GM23338 (cell line): ENCODE measurements around the gene HERC5. TPM values are rescaled to one million over a fixed set of nuclear protein-coding genes. Genes with fewer than 3 reads are reported as not detected.
"Not testable (repeated sequence)": the region's sequence is repeated elsewhere in the genome, so short reads cannot be mapped to it uniquely, and the experiment has no call there.

ENCODE experiments used
- ATAC-seq: fragments of 200-7000 bp; cut with Tn5 transposase; 3 replicates; pipeline ENCODE4 v1.9.1; 2020
- DNase-seq: peaks from one replicate; pipeline ENCODE4 v3.0.0-alpha.2; 2015; ENCODE audit warnings: low spot score
- H2AFZ ChIP-seq: fragments of 200-600 bp; sonication (generic); 2 replicates; pipeline ENCODE4 v1.8.0; 2016; ENCODE audit warnings: antibody characterized with exemption, mild to moderate bottlenecking, moderate library complexity
- H3F3A ChIP-seq: fragments of 200-600 bp; sonication (generic); replicated peaks from 2 replicates; pipeline ENCODE4 v1.8.0; 2017; ENCODE audit warnings: antibody characterized with exemption, mixed run types, low read depth
- H3K27ac ChIP-seq: fragments of 200-600 bp; sonication (generic); 2 replicates; pipeline ENCODE4 v1.6.1; 2016; ENCODE audit warnings: low read depth
- H3K27me3 ChIP-seq: fragments of 200-600 bp; sonication (generic); 2 replicates; pipeline ENCODE4 v1.8.0; 2016; ENCODE audit warnings: mild to moderate bottlenecking, mixed run types, moderate library complexity; ENCODE audit not compliant: insufficient read depth
- H3K36me3 ChIP-seq: fragments of 200-600 bp; sonication (generic); 2 replicates; pipeline ENCODE4 v1.8.0; 2016; ENCODE audit warnings: mild to moderate bottlenecking; ENCODE audit not compliant: insufficient read depth
- H3K4me1 ChIP-seq: fragments of 200-600 bp; sonication (generic); 2 replicates; pipeline ENCODE4 v1.8.0; 2016; ENCODE audit warnings: mild to moderate bottlenecking, moderate library complexity; ENCODE audit not compliant: insufficient read depth
- H3K4me2 ChIP-seq: fragments of 200-600 bp; sonication (generic); 2 replicates; pipeline ENCODE4 v1.7.1; 2017; ENCODE audit warnings: mixed run types
- H3K4me3 ChIP-seq: fragments of 200-600 bp; sonication (generic); 2 replicates; pipeline ENCODE4 v1.6.1; 2016; ENCODE audit warnings: mixed run types
- H3K79me2 ChIP-seq: fragments of 200-600 bp; sonication (generic); replicated peaks from 2 replicates; pipeline ENCODE4 v1.8.0; 2017; ENCODE audit warnings: mild to moderate bottlenecking; ENCODE audit not compliant: insufficient read depth
- H3K9me2 ChIP-seq: fragments of 200-600 bp; sonication (generic); 2 replicates; pipeline ENCODE4 v1.8.0; 2017; ENCODE audit not compliant: insufficient read depth
- H4K20me1 ChIP-seq: fragments of 200-600 bp; sonication (generic); replicated peaks from 2 replicates; pipeline ENCODE4 v1.8.0; 2017; ENCODE audit warnings: mild to moderate bottlenecking; ENCODE audit not compliant: insufficient read depth
- H3K27ac Mint-ChIP-seq: 2 replicates; pipeline ENCODE4 v1.8.0; 2020; ENCODE audit warnings: inconsistent platforms, mild to moderate bottlenecking, moderate library complexity, mixed read lengths
- H3K27me3 Mint-ChIP-seq: 3 replicates; pipeline ENCODE4 v1.8.0; 2022; ENCODE audit warnings: low read depth, mild to moderate bottlenecking, moderate library complexity, mixed read lengths, inconsistent platforms; ENCODE audit not compliant: insufficient read depth, poor library complexity
- H3K36me3 Mint-ChIP-seq: 3 replicates; pipeline ENCODE4 v1.8.0; 2021; ENCODE audit warnings: low read depth, mild to moderate bottlenecking, inconsistent platforms, moderate library complexity, mixed read lengths
- H3K4me1 Mint-ChIP-seq: 3 replicates; pipeline ENCODE4 v1.8.0; 2020; ENCODE audit warnings: mild to moderate bottlenecking, inconsistent platforms, mixed read lengths
- H3K4me3 Mint-ChIP-seq: 3 replicates; pipeline ENCODE4 v1.8.0; 2021; ENCODE audit warnings: moderate library complexity, mild to moderate bottlenecking, inconsistent platforms, mixed read lengths
- H3K9me3 Mint-ChIP-seq: 3 replicates; pipeline ENCODE4 v1.8.0; 2020; ENCODE audit warnings: moderate library complexity, mild to moderate bottlenecking, inconsistent platforms, mixed read lengths
- EZH2 ChIP-seq: fragments of 200-600 bp; sonication (generic); IDR thresholded peaks from one replicate; pipeline ENCODE4 v1.8.0; 2017; ENCODE audit warnings: antibody characterized with exemption, mild to moderate bottlenecking, low read depth; ENCODE audit not compliant: unreplicated experiment
- JUNB ChIP-seq: IDR thresholded peaks from one replicate; pipeline ENCODE4 v1.6.1; 2016; ENCODE audit warnings: antibody characterized with exemption; ENCODE audit not compliant: unreplicated experiment
- POLR2AphosphoS5 ChIP-seq: IDR thresholded peaks from 2 replicates; pipeline ENCODE4 v1.6.1; 2016; ENCODE audit warnings: antibody characterized with exemption, low read depth
- polyA plus RNA-seq: library from polyadenylated mRNA; unstranded; fragments of >200 nt; fragmentation: Nextera tagmentation; extraction: Ambion mirVana; gene quantifications from 2 replicates; pipeline ENCODE4 v1.2.1, GENCODE V29; 2016
- total RNA-seq: library from RNA; depleted of rRNA; stranded (reverse); fragments of >200 nt; shearing (Covaris generic); gene quantifications from 2 replicates; pipeline ENCODE4 v1.2.3, GENCODE V29; 2014
- TF ChIP-seq, protein P1 (sequence below): IDR thresholded peaks from one replicate; pipeline ENCODE4 v1.6.1; 2018; ENCODE audit warnings: antibody characterized with exemption; ENCODE audit not compliant: unreplicated experiment
- TF ChIP-seq, protein P2 (sequence below), 2 experiments: fragments of 200-600 bp in 1 of 2; sonication (generic) in 1 of 2; conservative IDR thresholded peaks; 2 replicates each; pipeline versions ENCODE4 v1.5.1 to v1.6.1; 2016 to 2017; ENCODE audit warnings: antibody characterized with exemption in 2 of 2, low read depth in 2 of 2, mild to moderate bottlenecking in 2 of 2, moderate library complexity in 1 of 2
- TF ChIP-seq, protein P3 (sequence below): IDR thresholded peaks from 2 replicates; pipeline ENCODE4 v1.6.1; 2016; ENCODE audit warnings: antibody characterized with exemption

Gene HERC5
- total and polyA plus RNA-seq, 2 experiments from 2014 or later: 22.8 to 25.1 TPM

DNA sequence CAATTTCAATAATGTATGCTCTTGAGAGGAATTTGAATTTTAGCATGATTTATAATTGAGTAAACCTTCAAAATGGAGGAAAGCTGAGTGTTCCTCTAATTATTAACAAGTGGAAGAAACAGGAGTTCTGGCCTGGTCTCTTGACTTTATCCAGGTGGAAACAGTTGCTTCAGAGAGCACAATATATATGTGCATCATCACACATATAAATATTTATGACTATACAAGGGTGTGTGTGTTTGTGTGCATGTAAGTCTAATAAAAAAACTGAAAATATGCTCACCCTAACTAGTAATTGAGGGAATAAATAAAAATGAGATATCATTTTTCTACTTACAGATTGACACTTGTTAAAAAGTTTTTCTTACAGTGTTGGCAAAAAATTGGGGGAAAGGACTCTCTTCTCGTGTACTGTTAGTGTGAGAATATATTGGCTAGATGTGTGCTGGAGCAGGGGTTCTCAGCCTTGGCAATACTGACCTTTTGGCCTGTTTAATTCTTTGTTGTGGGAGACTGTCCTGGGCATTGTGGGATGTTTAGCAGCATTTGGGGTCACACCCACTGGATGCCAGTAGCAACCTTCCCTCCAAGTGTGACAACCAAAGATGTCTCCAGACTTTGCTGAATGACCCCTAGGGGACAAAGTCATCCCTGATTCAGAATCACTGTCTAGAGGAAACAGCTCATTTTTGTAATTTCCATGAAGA lies 20.8 kb upstream of the HERC5 start (continued):
- TF ChIP-seq, protein P1, sequence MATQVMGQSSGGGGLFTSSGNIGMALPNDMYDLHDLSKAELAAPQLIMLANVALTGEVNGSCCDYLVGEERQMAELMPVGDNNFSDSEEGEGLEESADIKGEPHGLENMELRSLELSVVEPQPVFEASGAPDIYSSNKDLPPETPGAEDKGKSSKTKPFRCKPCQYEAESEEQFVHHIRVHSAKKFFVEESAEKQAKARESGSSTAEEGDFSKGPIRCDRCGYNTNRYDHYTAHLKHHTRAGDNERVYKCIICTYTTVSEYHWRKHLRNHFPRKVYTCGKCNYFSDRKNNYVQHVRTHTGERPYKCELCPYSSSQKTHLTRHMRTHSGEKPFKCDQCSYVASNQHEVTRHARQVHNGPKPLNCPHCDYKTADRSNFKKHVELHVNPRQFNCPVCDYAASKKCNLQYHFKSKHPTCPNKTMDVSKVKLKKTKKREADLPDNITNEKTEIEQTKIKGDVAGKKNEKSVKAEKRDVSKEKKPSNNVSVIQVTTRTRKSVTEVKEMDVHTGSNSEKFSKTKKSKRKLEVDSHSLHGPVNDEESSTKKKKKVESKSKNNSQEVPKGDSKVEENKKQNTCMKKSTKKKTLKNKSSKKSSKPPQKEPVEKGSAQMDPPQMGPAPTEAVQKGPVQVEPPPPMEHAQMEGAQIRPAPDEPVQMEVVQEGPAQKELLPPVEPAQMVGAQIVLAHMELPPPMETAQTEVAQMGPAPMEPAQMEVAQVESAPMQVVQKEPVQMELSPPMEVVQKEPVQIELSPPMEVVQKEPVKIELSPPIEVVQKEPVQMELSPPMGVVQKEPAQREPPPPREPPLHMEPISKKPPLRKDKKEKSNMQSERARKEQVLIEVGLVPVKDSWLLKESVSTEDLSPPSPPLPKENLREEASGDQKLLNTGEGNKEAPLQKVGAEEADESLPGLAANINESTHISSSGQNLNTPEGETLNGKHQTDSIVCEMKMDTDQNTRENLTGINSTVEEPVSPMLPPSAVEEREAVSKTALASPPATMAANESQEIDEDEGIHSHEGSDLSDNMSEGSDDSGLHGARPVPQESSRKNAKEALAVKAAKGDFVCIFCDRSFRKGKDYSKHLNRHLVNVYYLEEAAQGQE: no peak
- TF ChIP-seq, protein P2, sequence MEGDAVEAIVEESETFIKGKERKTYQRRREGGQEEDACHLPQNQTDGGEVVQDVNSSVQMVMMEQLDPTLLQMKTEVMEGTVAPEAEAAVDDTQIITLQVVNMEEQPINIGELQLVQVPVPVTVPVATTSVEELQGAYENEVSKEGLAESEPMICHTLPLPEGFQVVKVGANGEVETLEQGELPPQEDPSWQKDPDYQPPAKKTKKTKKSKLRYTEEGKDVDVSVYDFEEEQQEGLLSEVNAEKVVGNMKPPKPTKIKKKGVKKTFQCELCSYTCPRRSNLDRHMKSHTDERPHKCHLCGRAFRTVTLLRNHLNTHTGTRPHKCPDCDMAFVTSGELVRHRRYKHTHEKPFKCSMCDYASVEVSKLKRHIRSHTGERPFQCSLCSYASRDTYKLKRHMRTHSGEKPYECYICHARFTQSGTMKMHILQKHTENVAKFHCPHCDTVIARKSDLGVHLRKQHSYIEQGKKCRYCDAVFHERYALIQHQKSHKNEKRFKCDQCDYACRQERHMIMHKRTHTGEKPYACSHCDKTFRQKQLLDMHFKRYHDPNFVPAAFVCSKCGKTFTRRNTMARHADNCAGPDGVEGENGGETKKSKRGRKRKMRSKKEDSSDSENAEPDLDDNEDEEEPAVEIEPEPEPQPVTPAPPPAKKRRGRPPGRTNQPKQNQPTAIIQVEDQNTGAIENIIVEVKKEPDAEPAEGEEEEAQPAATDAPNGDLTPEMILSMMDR (conservative IDR thresholded peaks at IDR 0.05; ENCODE audit: low read depth in 2 of 2): no peak
- no peak for TF ChIP-seq POLR2AphosphoS5
- TF ChIP-seq EZH2: no peak
- no peak for TF ChIP-seq JUNB

DNA sequence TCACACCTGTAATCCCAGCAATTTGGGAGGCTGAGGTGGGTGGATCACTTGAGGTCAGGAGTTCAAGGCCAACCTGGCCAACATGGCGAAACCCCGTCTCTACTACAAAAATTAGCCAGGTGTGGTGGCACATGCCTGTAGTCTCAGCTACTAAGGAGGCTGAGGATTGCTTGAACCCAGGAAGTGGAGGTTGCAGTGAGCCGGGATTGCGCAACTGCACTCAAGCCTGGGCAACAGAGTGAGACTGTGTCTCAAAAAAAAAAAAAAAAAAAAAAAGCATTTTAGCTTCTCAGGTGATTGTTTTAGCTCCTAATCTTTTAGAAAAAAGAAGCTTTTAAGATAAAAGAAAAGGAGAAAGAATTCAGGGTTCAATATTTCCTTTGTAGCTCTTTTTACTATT lies 19.0 kb upstream of the HERC5 start:
- not testable (repeated sequence) for H3F3A ChIP-seq, H3K4me1 ChIP-seq, H3K4me3 Mint-ChIP-seq, H3K4me3 ChIP-seq, H2AFZ ChIP-seq, ATAC-seq, DNase-seq, H3K4me2 ChIP-seq, H3K27me3 ChIP-seq, H3K9me2 ChIP-seq, H3K27me3 Mint-ChIP-seq, H4K20me1 ChIP-seq, H3K27ac Mint-ChIP-seq, H3K79me2 ChIP-seq, H3K27ac ChIP-seq, H3K36me3 ChIP-seq
- peaks cover 22% of the 10 kb centered on the region for H3K36me3 Mint-ChIP-seq
- peaks cover 15% of the 10 kb centered on the region for H3K4me1 Mint-ChIP-seq
- peaks cover 13% of the 10 kb centered on the region for H3K9me3 Mint-ChIP-seq

DNA sequence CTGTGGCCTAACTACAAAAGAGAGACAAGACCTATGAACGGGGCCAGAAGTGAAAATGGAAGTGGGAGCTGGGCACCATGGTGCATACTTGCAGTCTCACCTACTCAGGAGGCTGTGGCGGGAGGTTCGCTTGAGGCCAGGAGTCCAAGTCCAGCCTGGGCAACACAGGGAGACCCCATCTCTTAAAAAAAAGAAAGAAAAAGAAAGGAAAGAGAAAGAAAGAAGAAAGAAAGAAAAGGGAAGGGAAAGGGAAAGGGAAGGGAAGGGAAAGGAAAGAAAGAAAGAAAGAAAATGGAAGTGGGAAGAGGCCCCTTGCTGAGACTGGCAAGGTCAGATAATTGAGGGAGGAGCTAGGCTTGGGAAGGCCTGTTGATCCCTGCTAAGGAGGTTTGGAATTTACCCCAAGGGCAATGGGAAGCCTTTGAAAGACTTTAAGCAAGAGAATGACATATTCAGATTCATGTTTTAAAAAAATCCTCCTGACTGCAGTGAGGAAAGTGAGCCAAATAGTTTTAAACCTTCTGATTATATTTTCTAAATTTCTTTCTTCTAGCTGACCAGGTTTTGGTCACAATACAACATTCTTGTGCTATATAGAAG lies 17.7 kb upstream of the HERC5 start:
- Histone ChIP-seq H3F3A (no peaks in the 10 kb centered on the region), H3K9me2 (peaks cover 5% of the 10 kb centered on the region), H4K20me1 (no peaks in the 10 kb centered on the region), H3K36me3 (0 out of 2 replicates have a peak, but pooled peaks cover under 1% of the 10 kb centered on the region), H2AFZ (no peak overlapping the region), H3K4me3 (no peak overlapping the region), H3K27ac (peak overlapping the region; percentile 1; the same call in 1 of the 2 replicates), H3K4me2 (peak overlapping the region; percentile 0; the same call in 1 of the 2 replicates), H3K4me1 (peaks cover 18% of the 10 kb centered on the region; the same call in 1 of the 2 replicates), H3K79me2 (no peaks in the 10 kb centered on the region), H3K27me3 (no peaks in the 10 kb centered on the region)
- DNase-seq (peak; percentile 85), ATAC-seq (peak; percentile 90)
- Mint-ChIP-seq H3K27ac (no peak overlapping the region), H3K36me3 (peaks cover 17% of the 10 kb centered on the region), H3K9me3 (peaks cover 14% of the 10 kb centered on the region), H3K4me3 (no peak overlapping the region), H3K4me1 (peaks cover 25% of the 10 kb centered on the region), H3K27me3 (peaks cover 5% of the 10 kb centered on the region)
- TF ChIP-seq, protein P2 (conservative IDR thresholded peaks at IDR 0.05; ENCODE audit: low read depth in 2 of 2): no peak
- TF ChIP-seq, protein P3, sequence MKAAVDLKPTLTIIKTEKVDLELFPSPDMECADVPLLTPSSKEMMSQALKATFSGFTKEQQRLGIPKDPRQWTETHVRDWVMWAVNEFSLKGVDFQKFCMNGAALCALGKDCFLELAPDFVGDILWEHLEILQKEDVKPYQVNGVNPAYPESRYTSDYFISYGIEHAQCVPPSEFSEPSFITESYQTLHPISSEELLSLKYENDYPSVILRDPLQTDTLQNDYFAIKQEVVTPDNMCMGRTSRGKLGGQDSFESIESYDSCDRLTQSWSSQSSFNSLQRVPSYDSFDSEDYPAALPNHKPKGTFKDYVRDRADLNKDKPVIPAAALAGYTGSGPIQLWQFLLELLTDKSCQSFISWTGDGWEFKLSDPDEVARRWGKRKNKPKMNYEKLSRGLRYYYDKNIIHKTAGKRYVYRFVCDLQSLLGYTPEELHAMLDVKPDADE: no peak
